Measurements from ENCODE around the gene TET3.

GRCh38 chr2:74031959-74032287 lies 47.2 kb downstream of the TET3 start:
- TF ChIP-seq, protein P1, sequence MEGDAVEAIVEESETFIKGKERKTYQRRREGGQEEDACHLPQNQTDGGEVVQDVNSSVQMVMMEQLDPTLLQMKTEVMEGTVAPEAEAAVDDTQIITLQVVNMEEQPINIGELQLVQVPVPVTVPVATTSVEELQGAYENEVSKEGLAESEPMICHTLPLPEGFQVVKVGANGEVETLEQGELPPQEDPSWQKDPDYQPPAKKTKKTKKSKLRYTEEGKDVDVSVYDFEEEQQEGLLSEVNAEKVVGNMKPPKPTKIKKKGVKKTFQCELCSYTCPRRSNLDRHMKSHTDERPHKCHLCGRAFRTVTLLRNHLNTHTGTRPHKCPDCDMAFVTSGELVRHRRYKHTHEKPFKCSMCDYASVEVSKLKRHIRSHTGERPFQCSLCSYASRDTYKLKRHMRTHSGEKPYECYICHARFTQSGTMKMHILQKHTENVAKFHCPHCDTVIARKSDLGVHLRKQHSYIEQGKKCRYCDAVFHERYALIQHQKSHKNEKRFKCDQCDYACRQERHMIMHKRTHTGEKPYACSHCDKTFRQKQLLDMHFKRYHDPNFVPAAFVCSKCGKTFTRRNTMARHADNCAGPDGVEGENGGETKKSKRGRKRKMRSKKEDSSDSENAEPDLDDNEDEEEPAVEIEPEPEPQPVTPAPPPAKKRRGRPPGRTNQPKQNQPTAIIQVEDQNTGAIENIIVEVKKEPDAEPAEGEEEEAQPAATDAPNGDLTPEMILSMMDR (IDR thresholded peaks at IDR 0.05): no peak
- TF ChIP-seq EHMT2 (IDR thresholded peaks at IDR 0.05; ENCODE audit: low read depth) (no peak), HDAC2 (IDR thresholded peaks at IDR 0.05) (no peak), POLR2A (IDR thresholded peaks at IDR 0.05; ENCODE audit: low read length) (no peak), HES2 (IDR thresholded peaks at IDR 0.05) (no peak), BHLHE40 (IDR thresholded peaks at IDR 0.05; ENCODE audit: low read depth, low read length) (no peak), EP300 (IDR thresholded peaks at IDR 0.05) (no peak)
- TF ChIP-seq, protein P2, sequence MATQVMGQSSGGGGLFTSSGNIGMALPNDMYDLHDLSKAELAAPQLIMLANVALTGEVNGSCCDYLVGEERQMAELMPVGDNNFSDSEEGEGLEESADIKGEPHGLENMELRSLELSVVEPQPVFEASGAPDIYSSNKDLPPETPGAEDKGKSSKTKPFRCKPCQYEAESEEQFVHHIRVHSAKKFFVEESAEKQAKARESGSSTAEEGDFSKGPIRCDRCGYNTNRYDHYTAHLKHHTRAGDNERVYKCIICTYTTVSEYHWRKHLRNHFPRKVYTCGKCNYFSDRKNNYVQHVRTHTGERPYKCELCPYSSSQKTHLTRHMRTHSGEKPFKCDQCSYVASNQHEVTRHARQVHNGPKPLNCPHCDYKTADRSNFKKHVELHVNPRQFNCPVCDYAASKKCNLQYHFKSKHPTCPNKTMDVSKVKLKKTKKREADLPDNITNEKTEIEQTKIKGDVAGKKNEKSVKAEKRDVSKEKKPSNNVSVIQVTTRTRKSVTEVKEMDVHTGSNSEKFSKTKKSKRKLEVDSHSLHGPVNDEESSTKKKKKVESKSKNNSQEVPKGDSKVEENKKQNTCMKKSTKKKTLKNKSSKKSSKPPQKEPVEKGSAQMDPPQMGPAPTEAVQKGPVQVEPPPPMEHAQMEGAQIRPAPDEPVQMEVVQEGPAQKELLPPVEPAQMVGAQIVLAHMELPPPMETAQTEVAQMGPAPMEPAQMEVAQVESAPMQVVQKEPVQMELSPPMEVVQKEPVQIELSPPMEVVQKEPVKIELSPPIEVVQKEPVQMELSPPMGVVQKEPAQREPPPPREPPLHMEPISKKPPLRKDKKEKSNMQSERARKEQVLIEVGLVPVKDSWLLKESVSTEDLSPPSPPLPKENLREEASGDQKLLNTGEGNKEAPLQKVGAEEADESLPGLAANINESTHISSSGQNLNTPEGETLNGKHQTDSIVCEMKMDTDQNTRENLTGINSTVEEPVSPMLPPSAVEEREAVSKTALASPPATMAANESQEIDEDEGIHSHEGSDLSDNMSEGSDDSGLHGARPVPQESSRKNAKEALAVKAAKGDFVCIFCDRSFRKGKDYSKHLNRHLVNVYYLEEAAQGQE (IDR thresholded peaks at IDR 0.05): no peak
